ENCODE data around the gene CYRIA. TPM values are rescaled to one million over a fixed set of nuclear protein-coding genes. Genes with fewer than 3 reads are reported as not detected.

Gene CYRIA
- total and polyA plus RNA-seq, 2 donors (not counting 3 experiments of a cell fraction or from before 2014, with no cell fraction given) = 9.3 to 38.4 TPM

GRCh38 chr2:16657671-16658070 lies 8.0 kb downstream of the CYRIA start:
- TF ChIP-seq EZH2 (IDR thresholded peaks at IDR 0.05; ENCODE audit: borderline replicate concordance, low read depth, low read length, severe bottlenecking) (no peak), GATA2 (IDR thresholded peaks at IDR 0.05; ENCODE audit: insufficient read depth, insufficient read length, low read depth, low read length) (no peak), CTCF (IDR thresholded peaks at IDR 0.05; ENCODE audit: extremely low read depth in 1 of 2, insufficient read depth in 1 of 2, low read depth in 1 of 2, low read length in 2 of 2) (no peak), JUN (IDR thresholded peaks at IDR 0.05; ENCODE audit: borderline replicate concordance, insufficient read depth, insufficient read length, low read depth) (no peak), FOS (IDR thresholded peaks at IDR 0.05; ENCODE audit: borderline replicate concordance, insufficient read depth, low read length) (no peak), POLR2A (IDR thresholded peaks at IDR 0.05; ENCODE audit: low read depth, low read length) (no peak), MYC (IDR thresholded peaks at IDR 0.05; ENCODE audit: low read depth, low read length) (no peak), POLR2AphosphoS5 (IDR thresholded peaks at IDR 0.05; ENCODE audit: insufficient read depth, low read depth, low read length) (no peak), MAX (IDR thresholded peaks at IDR 0.05; ENCODE audit: insufficient read depth, insufficient read length) (no peak)
- BruUV-seq (replicated peaks) = no TSS peak
- FAIRE-seq (no peak), DNase-seq (ENCODE audit: low read depth, low spot score) (no peak)
- ChIA-PET POLR2A (no interaction called here), CTCF (interaction anchor here (1.2 kb wide), 1 partner anchor 44 kb away, joined by 4 read pairs; no protein-coding TSS in a partner anchor)
- Histone ChIP-seq H3K4me2 (ENCODE audit: insufficient read depth, low read length) (no peak overlapping the region), H3K27me3 (ENCODE audit: control insufficient read depth in 2 of 2, insufficient read depth in 2 of 2, low read length in 2 of 2) (no peaks in the 10 kb centered on the region), H3K9me1 (replicated peaks; ENCODE audit: control insufficient read depth, extremely low read depth, insufficient read depth, low read length) (no peaks in the 10 kb centered on the region), H4K20me1 (replicated peaks; ENCODE audit: control insufficient read depth, extremely low read depth, insufficient read depth, low read length) (no peaks in the 10 kb centered on the region), H3K36me3 (ENCODE audit: control insufficient read depth in 2 of 2, extremely low read depth in 1 of 2, insufficient read depth in 2 of 2, low read length in 2 of 2) (no peaks in the 10 kb centered on the region), H2AFZ (ENCODE audit: low read depth, low read length) (no peak overlapping the region), H3K4me3 (replicated peaks in 1 of 3; ENCODE audit: insufficient read depth in 1 of 3, low read depth in 1 of 3, low read length in 3 of 3) (no peak overlapping the region), H3K79me2 (ENCODE audit: control insufficient read depth, insufficient read depth, low read length) (peaks cover 26% of the 10 kb centered on the region), H3K9me3 (replicated peaks; ENCODE audit: control insufficient read depth, insufficient read depth, low read length) (no peaks in the 10 kb centered on the region), H3K4me1 (ENCODE audit: control insufficient read depth, extremely low read depth, insufficient read depth, low read length) (peaks cover 13% of the 10 kb centered on the region), H3K9ac (replicated peaks; ENCODE audit: extremely low read depth, insufficient read depth, low read length) (no peak overlapping the region), H3K27ac (ENCODE audit: insufficient read depth, low read depth, low read length) (no peak overlapping the region)
- intact Hi-C loops (cut with micrococcal nuclease) (no loop called here), dilution Hi-C loops (cut with MboI; ENCODE audit: extremely low pct_ligation_motif_present, low sequenced_read_pairs) (no loop called here)
